Measurements from ENCODE around the gene DAZAP1.

Gene DAZAP1

DNA sequence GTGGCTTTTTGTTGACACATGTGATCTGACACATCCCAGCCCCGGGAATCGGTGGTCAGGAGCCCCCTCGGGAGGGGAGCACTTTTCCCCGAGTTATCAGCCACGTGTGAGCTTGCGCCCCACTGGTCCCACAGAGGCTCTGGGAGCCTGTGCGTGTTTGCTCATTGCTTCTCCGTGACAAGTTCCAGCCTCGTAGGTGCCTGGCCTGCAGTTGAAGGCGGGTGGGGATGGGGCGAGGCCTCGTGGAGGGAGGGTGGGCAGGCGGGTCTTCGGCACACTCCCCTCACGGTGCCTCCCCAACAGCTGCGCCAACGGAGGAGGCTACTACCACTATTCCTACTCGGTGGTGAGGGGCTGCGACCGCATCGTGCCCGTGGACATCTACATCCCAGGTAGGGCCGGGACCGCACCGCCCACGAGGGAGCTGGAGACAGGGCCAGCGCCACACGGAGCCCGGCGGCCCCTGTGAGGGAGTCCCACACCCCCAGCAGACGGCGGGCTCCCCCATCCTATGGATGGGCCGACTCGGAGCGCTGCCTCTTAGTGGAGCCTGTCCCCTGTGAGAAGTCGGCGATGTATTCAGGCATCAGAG, 14.4 kb upstream of the DAZAP1 start:
- TF ChIP-seq, protein P1, sequence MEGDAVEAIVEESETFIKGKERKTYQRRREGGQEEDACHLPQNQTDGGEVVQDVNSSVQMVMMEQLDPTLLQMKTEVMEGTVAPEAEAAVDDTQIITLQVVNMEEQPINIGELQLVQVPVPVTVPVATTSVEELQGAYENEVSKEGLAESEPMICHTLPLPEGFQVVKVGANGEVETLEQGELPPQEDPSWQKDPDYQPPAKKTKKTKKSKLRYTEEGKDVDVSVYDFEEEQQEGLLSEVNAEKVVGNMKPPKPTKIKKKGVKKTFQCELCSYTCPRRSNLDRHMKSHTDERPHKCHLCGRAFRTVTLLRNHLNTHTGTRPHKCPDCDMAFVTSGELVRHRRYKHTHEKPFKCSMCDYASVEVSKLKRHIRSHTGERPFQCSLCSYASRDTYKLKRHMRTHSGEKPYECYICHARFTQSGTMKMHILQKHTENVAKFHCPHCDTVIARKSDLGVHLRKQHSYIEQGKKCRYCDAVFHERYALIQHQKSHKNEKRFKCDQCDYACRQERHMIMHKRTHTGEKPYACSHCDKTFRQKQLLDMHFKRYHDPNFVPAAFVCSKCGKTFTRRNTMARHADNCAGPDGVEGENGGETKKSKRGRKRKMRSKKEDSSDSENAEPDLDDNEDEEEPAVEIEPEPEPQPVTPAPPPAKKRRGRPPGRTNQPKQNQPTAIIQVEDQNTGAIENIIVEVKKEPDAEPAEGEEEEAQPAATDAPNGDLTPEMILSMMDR (IDR thresholded peaks at IDR 0.05): no peak

GRCh38 chr19:1393841-1394240, 13.5 kb upstream of the DAZAP1 start:
- TF ChIP-seq, protein P1 (IDR thresholded peaks at IDR 0.05): no peak

DNA sequence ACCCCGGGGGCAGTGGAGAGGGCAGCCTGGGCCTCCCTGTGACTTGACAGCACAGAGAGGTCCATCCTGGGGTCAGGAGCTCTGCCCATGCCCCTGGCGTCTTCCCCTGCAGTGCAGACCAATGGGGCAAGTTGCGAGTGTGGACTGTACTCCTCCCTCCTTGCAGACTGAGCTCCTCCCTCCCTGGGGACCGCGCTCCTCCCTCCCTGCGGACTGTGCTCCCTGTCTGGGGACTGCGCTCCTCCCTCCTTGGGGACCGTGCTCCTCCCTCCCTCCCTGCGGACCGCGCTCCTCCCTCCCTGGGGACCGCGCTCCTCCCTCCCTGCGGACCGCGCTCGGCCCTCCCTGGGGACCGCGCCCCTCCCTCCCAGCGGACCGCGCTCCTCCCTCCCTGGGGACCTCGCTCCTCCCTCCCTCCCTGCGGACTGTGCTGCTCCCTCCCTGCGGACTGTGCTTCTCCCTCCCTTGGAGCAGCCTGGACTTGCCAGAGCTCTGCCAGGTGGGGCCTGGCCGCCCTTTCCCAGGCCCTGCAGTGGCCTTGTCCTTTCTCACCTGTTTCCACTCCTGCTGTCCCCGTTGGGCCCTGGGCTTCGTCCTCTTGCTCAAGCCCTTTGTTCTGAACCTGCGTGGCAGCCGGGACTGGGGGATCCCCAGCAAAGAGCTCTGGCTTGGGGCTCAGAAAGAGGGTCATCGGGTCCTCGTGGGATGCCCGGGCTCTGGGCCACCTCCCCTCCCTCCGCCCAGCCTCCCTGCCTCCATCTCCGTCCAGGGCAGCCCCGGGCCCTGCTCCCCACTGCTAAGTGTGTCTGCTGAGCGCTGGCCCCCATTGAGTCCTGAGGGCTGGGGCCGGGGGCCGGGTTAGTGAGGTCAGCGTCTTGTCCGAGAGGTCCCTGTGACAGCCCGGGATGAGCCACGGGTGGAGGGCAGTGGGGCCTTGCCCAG, 12.9 kb upstream of the DAZAP1 start:
- TF ChIP-seq, protein P1 (IDR thresholded peaks at IDR 0.05): no peak

DNA sequence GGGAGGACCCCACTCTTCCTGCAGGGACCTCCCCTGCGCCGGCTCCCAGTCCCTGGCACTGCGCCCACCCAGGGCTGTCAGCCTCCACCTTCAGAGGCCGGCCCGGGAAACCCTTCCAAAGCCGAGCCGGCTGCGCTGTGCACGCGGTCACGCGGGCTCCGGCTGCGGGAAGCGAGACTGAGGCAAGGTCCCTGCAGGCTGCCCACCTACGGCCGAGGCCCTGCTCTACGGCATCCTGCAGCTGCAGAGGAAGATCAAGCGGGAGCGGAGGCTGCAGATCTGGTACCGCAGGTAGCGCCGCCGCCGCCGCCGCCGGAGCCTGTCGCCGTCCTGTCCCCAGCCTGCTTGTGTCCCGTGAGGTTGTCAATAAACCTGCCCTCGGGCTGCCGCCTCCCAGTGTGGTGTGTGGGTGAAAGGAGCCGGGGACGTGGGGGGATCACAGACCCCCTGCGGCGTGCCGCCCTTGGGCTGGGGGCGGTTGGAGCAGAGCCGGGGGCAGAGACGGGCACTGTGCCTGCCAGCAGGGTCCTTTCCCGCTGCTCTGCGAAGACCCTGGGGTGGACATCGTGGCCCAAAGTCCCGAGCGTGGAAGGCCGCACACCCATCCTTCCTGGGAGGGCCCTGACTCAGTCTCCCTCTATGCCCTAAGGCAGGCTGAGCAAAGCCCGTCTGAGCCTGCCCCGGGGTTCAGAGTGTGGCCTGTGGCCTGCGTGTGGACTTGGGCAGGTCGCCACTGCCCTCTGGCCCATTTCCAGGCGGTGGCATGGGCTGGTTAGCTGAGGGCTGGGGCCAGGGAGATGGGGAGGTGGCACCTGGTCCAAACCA, 12.0 kb upstream of the DAZAP1 start:
- TF ChIP-seq, protein P1 (IDR thresholded peaks at IDR 0.05): no peak

GRCh38 chr19:1396019-1396767, 11.2 kb upstream of the DAZAP1 start:
- TF ChIP-seq, protein P1 (IDR thresholded peaks at IDR 0.05): no peak

DNA sequence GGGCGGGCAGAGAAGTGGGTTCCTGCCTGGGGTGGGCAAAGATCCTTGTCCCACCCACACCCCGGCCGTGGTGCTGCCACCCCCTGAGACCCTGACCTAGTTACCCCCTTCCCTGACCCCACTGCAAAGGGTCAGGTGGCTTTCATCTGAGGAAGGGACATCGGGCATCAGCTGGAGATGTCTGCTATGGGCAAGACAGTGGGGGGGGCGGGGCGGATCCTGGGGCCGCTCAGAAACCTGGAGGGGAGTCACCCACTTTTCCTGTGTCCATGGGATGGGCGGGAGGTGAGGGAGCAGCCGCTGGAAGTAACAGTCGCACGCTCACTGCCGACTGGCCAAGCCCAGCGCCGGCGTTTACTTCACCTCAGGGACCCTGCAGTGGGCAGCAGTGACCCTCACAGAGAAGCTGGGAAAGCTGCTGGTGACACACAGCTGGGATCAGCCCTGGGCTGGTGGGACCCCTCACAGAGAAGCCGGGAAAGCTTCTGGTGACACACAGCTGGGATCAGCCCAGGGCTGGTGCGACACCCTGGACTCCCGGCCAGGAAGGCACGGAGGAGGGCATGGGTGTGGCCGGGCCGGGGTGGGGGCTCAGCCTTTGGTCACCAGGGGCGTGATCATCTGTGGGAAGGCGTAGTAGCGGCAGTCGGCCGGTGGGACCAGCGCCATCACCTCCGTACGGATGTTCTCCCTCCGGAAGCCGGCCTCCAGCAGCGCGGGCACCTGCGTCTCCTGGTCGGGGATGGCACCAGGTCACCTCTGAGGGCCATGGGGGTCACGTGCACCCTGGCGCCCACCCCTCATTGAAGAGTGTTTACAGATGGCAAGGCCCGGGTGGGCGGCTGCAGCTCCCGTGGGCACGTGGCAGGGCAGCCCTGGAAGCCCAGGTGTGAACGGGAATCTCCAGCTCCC, 10.4 kb upstream of the DAZAP1 start:
- TF ChIP-seq, protein P1 (IDR thresholded peaks at IDR 0.05): no peak

Data from LNCAP (cell line).